Hematopoietic multipotent progenitor cell treated with erythropoietin and hydrocortisone succinate and interleukin-3 and kit ligand, for 17 days (in vitro differentiated cells): ENCODE measurements around the gene GDF10.

Experiments used
- DNase-seq: peaks from one replicate; pipeline ENCODE4 v3.0.0-alpha.2; 2015; ENCODE audit warnings: low spot score

The GDF10 gene

DNA sequence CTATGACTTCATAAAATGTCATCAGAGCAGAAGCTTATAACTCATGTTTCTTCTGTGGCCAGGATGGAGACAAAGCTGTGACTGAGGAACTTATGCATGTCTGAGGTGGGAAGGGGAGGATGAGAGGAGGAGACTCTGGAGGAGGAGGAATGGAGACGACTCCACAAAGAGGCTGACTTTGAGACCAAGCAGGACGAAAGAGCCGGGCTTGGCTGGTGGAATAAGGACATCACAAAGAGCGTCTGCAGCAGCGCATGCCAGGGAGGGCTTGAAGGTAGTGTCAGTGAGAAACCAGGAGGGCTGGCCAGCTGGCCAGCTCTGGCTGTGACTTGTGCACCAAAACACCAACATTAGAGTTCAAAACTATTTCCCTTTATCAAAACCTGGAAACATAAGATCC is 16.1 kb downstream of the GDF10 start:
- DNase-seq = no peak

DNA sequence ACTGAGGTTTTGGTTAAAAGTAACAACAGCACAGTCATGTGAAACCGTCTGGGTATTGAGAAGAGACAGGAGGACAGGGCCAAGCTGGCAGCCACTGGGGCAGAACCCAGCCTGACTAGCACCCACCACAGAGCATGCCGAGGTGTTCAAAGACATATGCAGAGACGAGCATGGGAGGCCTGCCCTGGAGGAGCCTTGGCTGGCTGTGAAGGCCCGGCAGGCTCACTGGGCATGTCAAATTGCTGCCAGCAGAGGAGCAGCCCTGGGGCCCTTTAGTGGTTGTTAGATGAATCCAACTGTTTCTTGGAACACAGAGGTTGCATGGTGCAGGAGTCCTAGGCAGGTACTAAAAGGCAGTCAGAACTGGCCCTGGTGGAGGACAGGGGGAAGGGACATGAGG is 17.3 kb downstream of the GDF10 start:
- DNase-seq = no peak

- DNase-seq = no peak
These were observed 18.7 kb downstream of the GDF10 start for GRCh38 chr10:47318706-47319105.

DNA sequence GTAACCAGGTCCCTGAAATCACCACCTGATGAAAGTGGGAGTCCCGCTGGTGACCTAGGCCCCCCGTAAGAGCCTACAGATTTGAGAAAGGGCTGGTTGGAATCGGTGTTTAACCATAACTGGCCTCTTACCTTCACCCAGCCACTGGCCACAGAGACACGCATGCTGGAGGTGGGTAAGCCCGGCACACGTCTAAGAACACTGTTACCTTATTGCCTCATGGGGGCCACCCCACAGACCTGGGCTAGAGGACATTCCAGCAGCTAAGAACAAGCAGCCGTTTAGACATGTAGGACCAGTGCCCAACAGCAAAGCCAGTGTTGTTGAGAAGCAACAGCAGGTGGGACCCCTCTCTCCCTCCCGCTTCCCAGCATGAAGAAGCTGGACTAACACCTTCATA is 19.8 kb downstream of the GDF10 start:
- no peak for DNase-seq

- no peak for DNase-seq
These were observed 20.8 kb downstream of the GDF10 start for GRCh38 chr10:47320812-47321211.

DNA sequence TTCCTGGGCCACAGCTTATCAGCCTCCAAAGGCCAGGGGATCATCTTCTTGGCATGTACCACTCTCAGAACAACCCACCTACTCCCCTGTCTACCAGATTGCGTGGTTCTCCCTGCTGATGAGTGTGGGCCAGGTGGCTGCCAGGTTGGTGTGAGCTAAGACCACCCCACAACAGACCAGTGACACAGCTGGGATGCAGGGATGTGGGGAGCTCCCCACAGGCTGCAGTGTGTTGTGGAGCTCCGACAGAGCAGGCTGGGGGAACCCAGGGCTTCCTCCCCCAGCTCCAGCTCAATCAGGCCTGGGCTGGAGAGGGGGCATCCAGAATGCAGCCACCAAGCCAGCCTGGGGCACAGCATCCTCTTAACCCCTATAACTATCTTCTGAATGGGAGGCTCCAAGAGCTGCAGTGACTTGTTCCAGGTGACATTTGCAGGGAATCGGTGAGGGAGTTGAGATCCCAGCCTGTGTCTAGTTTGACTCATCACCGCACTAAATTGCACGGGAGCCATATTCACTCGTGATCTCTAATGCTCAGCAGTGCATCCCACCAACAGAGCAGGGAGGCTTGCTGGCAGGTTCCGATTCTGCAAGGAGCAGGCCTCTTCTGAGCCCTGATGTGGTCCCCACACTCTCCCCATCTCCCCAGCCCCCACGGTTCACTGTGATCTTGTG is 21.7 kb downstream of the GDF10 start:
- DNase-seq = no peak

DNA sequence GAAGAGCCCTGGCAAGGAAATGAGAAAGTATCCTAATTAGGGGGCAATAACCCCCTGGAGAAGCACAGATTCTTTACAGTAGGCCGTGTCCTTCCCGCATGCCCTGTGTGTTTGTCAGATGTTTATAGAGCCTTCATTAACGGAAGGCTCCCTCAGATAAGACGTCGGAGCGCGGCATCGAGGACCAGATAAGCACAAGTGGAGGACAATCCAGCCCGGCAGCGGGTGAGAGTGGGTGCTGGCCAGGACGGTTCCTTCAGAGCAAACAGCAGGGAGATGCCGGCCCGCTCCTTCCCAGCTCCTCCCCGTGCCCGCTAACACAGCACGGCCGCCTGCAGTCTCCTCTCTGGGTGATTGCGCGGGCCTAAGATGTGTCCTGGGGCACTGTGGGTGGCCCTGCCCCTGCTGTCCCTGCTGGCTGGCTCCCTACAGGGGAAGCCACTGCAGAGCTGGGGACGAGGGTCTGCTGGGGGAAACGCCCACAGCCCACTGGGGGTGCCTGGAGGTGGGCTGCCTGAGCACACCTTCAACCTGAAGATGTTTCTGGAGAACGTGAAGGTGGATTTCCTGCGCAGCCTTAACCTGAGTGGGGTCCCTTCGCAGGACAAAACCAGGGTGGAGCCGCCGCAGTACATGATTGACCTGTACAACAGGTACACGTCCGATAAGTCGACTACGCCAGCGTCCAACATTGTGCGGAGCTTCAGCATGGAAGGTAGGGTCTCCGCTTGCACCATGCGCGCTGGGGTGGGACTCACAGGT is 22.5 kb downstream of the GDF10 start, which contains the start of gene GDF2:
Gene GDF2, plus strand, starts transcription at position 155 of the 762 bp plus-strand sequence. Its CDS starts 215 bp downstream, at position 370.
- no peak for DNase-seq

GRCh38 chr10:47323087-47323486 is 23.1 kb downstream of the GDF10 start:
- no peak for DNase-seq

DNA sequence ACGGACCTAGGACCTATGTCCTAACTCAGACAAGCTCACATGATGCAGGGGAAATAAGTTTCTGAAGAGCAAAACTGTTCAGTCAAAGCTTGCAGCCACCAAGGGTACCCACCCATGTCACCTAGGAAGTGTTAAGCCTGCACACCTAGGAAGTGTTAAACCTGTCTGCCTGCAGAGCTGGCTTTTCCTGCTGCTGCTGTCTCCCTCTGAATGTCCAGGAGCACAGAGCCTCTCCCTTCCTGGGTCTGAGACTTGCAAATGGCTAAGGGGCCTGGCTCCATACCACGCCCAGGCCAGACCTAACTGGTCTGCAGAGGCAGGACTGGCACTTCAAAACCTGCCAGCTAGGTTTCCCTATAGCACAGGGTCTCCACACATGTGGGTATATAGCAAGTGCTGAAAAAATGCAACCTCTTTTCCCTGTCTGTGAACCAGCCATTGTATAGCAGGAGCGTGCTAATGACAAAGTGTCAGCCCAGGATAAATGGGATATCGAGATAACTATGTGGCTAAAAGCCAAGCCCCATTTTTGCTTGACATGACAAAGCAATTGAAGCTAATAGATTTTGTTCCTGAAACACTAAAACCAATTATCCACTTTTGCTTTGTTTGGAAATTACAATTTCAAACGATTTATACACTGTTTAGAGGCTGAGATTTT is 23.8 kb downstream of the GDF10 start:
- no peak for DNase-seq

DNA sequence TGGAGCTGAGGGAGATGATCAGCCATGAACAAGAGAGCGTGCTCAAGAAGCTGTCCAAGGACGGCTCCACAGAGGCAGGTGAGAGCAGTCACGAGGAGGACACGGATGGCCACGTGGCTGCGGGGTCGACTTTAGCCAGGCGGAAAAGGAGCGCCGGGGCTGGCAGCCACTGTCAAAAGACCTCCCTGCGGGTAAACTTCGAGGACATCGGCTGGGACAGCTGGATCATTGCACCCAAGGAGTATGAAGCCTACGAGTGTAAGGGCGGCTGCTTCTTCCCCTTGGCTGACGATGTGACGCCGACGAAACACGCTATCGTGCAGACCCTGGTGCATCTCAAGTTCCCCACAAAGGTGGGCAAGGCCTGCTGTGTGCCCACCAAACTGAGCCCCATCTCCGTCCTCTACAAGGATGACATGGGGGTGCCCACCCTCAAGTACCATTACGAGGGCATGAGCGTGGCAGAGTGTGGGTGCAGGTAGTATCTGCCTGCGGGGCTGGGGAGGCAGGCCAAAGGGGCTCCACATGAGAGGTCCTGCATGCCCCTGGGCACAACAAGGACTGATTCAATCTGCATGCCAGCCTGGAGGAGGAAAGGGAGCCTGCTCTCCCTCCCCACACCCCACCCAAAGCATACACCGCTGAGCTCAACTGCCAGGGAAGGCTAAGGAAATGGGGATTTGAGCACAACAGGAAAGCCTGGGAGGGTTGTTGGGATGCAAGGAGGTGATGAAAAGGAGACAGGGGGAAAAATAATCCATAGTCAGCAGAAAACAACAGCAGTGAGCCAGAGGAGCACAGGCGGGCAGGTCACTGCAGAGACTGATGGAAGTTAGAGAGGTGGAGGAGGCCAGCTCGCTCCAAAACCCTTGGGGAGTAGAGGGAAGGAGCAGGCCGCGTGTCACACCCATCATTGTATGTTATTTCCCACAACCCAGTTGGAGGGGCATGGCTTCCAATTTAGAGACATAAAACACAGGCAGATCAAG is 25.6 kb downstream of the GDF10 start:
- DNase-seq = no peak

DNA sequence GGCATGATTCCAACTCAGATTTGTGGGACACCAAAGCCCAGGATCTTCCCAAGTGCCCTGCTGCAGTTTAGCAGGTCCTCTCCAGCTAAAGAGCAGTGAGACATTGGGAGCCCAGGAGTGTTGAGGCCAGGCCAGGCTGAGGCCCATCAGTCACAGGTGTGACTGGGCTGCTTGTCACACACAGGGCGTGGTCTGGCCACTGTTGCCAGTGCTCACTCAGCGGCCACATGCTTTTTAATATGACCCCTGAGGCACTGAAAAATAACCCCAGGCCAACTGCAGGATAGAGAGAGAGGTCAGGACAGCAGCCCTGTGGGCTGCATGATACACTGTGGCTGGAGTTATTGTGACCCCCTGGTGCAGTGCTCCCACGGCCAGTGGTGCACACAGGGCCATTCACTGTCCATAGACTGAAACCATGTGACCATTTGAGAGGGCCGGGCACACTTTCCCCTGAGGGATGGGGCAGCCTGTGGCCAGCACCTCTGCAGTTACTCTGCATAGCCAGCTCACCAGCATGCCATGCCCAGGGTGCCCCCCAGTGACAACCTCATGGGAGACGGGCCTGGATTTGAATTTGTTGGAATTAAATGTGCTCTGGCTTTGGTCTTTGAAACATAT is 26.4 kb downstream of the GDF10 start:
- DNase-seq = no peak

- DNase-seq = no peak
These were observed 26.9 kb downstream of the GDF10 start for GRCh38 chr10:47326927-47327330.

DNA sequence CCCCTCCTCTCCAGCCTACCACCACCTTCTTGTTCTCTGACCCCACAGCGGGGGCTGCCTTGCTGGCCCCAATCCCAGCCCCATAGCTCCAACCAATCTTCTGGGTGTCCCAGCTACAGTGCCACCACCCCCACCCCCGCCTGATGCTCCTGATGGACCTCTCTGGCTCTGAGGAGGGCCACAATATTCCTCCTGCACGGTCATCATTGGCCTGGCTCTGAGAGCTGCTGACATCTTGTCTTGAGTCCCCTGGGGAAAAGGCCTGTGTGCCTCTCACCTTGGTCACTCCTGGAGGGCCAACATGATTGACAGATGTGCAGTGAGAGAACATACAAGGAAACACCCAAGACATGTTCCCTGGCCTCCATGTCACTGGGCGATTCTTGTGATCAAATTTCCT is 29.9 kb downstream of the GDF10 start:
- no peak for DNase-seq

DNA sequence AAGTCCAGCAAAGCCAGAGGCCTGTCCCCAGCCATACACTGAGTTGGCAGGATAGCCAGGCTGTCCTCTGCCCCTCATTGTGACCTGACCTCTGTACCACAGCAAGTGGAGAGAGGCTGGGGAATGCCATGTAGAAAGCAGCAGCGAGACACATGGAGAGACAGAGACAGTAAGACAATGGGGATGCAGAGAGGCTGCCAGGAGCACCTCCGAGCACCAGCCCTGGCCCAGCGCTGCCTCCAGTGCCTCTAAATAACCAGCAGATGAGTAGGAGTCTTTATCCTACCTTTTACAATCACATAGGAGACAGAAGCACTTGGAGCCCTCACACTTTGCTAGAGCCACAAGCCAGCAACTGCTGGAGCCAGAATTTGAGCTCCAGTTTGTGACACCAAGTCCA is 30.4 kb downstream of the GDF10 start:
- DNase-seq = no peak

- no peak for DNase-seq
These were observed 30.8 kb downstream of the GDF10 start for GRCh38 chr10:47330804-47331203.

GRCh38 chr10:47331491-47331890 is 31.5 kb downstream of the GDF10 start:
- DNase-seq = no peak

DNA sequence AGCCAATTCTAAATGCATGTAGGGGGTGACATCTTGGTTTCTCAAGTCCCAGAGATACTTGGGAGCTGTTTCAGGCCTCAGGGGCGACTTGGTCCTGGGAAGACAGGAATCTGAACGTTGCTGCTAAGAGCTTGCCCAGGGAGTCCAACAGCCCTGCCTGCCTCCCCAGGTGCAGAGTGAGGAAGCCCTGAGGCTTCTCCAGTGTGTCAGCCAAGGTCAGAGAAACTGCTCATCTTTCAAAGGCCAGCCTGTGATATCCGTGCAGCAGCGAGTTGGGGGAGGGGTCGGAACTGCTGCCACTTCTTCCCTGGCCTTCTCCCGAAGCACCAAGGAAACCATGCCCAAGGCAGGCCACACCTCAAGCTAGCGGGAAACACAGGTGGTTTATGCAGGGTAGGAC is 32.0 kb downstream of the GDF10 start:
- no peak for DNase-seq

- no peak for DNase-seq
These were observed 32.4 kb downstream of the GDF10 start for GRCh38 chr10:47332371-47332770.

GRCh38 chr10:47332946-47333345 is 32.9 kb downstream of the GDF10 start:
- DNase-seq = no peak

GRCh38 chr10:47333532-47333931 is 33.5 kb downstream of the GDF10 start:
- DNase-seq = no peak
